ENCODE data around the gene PTPN23.

- TF ChIP-seq CTCF (IDR thresholded peaks at IDR 0.05; ENCODE audit: insufficient read depth, low read depth, low read length), result no peak
- TF ChIP-seq EZH2 (IDR thresholded peaks at IDR 0.05; ENCODE audit: insufficient read depth, low read length), result no peak
Measured at GRCh38 chr3:47441796-47442551, 61.2 kb downstream of the PTPN23 start.

Data from astrocyte (in vitro differentiated cells and primary cell).